Astrocyte (in vitro differentiated cells and primary cell): ENCODE results near the gene RTKN2. TPM values are rescaled to one million over a fixed set of nuclear protein-coding genes. Genes with fewer than 3 reads are reported as not detected.

Experiments
- DNase-seq: peaks from one replicate; pipeline ENCODE4 v3.0.0-alpha.2; 2010; ENCODE audit warnings: low read depth
- FAIRE-seq: peaks from 2 replicates; lab custom pipeline; 2011; peaks lifted over from hg19 to GRCh38; lab: Jason Lieb, UNC
- H2AFZ ChIP-seq: 2 replicates; pipeline ENCODE4 v1.6.0; 2012; ENCODE audit warnings: low read depth, low read length, inconsistent platforms
- H3K27ac ChIP-seq: 2 replicates; pipeline ENCODE4 v1.5.1; 2011; ENCODE audit warnings: low read depth, low read length, inconsistent platforms
- H3K27me3 ChIP-seq: 2 replicates; pipeline ENCODE4 v1.6.0; 2011; ENCODE audit warnings: low read length, inconsistent platforms; ENCODE audit not compliant: insufficient read depth
- H3K36me3 ChIP-seq: 2 replicates; pipeline ENCODE4 v1.5.1; 2011; ENCODE audit warnings: low read length, inconsistent platforms; ENCODE audit not compliant: insufficient read depth
- H3K4me1 ChIP-seq: 2 replicates; pipeline ENCODE4 v1.5.1; 2011; ENCODE audit warnings: low read length, inconsistent platforms; ENCODE audit not compliant: insufficient read depth
- H3K4me2 ChIP-seq: 2 replicates; pipeline ENCODE4 v1.6.0; 2012; ENCODE audit warnings: low read length, inconsistent platforms
- H3K4me3 ChIP-seq: 2 replicates; pipeline ENCODE4 v1.5.1; 2011; ENCODE audit warnings: low read depth, mild to moderate bottlenecking, low read length, inconsistent platforms; ENCODE audit not compliant: insufficient read depth
- H3K79me2 ChIP-seq: 2 replicates; pipeline ENCODE4 v1.6.0; 2012; ENCODE audit warnings: mild to moderate bottlenecking, low read length, inconsistent platforms; ENCODE audit not compliant: insufficient read depth
- H3K9ac ChIP-seq: 2 replicates; pipeline ENCODE4 v1.6.0; 2012; ENCODE audit warnings: mild to moderate bottlenecking, low read length, inconsistent platforms
- H3K9me3 ChIP-seq: 2 replicates; pipeline ENCODE4 v1.5.1; 2012; ENCODE audit warnings: low read depth, mild to moderate bottlenecking, low read length, inconsistent platforms; ENCODE audit not compliant: insufficient read depth
- H4K20me1 ChIP-seq: 2 replicates; pipeline ENCODE4 v1.6.0; 2012; ENCODE audit warnings: low read length, inconsistent platforms; ENCODE audit not compliant: insufficient read depth
- H3K27ac Mint-ChIP-seq: one replicate; pipeline ENCODE4 v1.8.0; 2021; ENCODE audit warnings: mild to moderate bottlenecking, mixed read lengths; ENCODE audit not compliant: unreplicated experiment
- H3K27me3 Mint-ChIP-seq: one replicate; pipeline ENCODE4 v1.8.0; 2021; ENCODE audit warnings: low read depth, mixed read lengths; ENCODE audit not compliant: unreplicated experiment
- H3K36me3 Mint-ChIP-seq: one replicate; pipeline ENCODE4 v1.8.0; 2021; ENCODE audit warnings: low read depth, mixed read lengths; ENCODE audit not compliant: unreplicated experiment
- H3K4me1 Mint-ChIP-seq: one replicate; pipeline ENCODE4 v1.8.0; 2021; ENCODE audit warnings: low read depth, mixed read lengths; ENCODE audit not compliant: unreplicated experiment
- H3K4me3 Mint-ChIP-seq: one replicate; pipeline ENCODE4 v1.8.0; 2021; ENCODE audit warnings: mild to moderate bottlenecking, moderate library complexity, mixed read lengths; ENCODE audit not compliant: unreplicated experiment
- H3K9me3 Mint-ChIP-seq: one replicate; pipeline ENCODE4 v1.8.0; 2021; ENCODE audit warnings: mild to moderate bottlenecking, mixed read lengths; ENCODE audit not compliant: unreplicated experiment
- CTCF ChIP-seq: IDR thresholded peaks from 2 replicates; pipeline ENCODE4 v1.5.1; 2011; ENCODE audit warnings: low read depth, mild to moderate bottlenecking, inconsistent platforms, low read length, moderate library complexity; ENCODE audit not compliant: insufficient read depth
- EZH2 ChIP-seq: IDR thresholded peaks from 2 replicates; pipeline ENCODE4 v1.6.1; 2012; ENCODE audit warnings: mild to moderate bottlenecking, low read length, inconsistent platforms; ENCODE audit not compliant: insufficient read depth
- total RNA-seq: library from RNA; stranded (reverse); gene quantifications from 2 replicates; pipeline ENCODE4 v1.2.1, GENCODE V29; 2021

RTKN2 gene
- total RNA-seq, 1 donor from 2014 or later: 8.4 TPM

- Histone ChIP-seq H3K9me3 (no peaks in the 10 kb centered on the region), H3K27ac (no peak overlapping the region), H3K4me2 (no peak overlapping the region), H2AFZ (no peak overlapping the region), H3K9ac (no peak overlapping the region), H3K27me3 (no peaks in the 10 kb centered on the region), H4K20me1 (no peaks in the 10 kb centered on the region), H3K4me1 (no peaks in the 10 kb centered on the region), H3K4me3 (no peak overlapping the region), H3K36me3 (no peaks in the 10 kb centered on the region), H3K79me2 (no peaks in the 10 kb centered on the region)
- TF ChIP-seq EZH2: no peak
- no peak for TF ChIP-seq CTCF
- H3K4me1 Mint-ChIP-seq: no peaks in the 10 kb centered on the region
- H3K4me3 Mint-ChIP-seq: no peak overlapping the region
- H3K9me3 Mint-ChIP-seq: no peaks in the 10 kb centered on the region
- H3K27ac Mint-ChIP-seq: no peak overlapping the region
- DNase-seq (peak; percentile 42), FAIRE-seq (no peak)
- no peaks in the 10 kb centered on the region for H3K27me3 Mint-ChIP-seq
- peaks cover 2% of the 10 kb centered on the region for H3K36me3 Mint-ChIP-seq
Observed at GRCh38 chr10:62308101-62308500, 39.5 kb upstream of the RTKN2 start.

GRCh38 chr10:62307635-62308034 is 39.0 kb upstream of the RTKN2 start:
- Mint-ChIP-seq H3K36me3 (peaks cover 2% of the 10 kb centered on the region), H3K27ac (no peak overlapping the region), H3K4me3 (no peak overlapping the region), H3K9me3 (no peaks in the 10 kb centered on the region), H3K4me1 (no peaks in the 10 kb centered on the region), H3K27me3 (no peaks in the 10 kb centered on the region)
- Histone ChIP-seq H3K79me2 (no peaks in the 10 kb centered on the region), H3K36me3 (no peaks in the 10 kb centered on the region), H3K4me3 (no peak overlapping the region), H3K9ac (no peak overlapping the region), H3K9me3 (no peaks in the 10 kb centered on the region), H3K4me2 (no peak overlapping the region), H3K4me1 (no peaks in the 10 kb centered on the region), H2AFZ (no peak overlapping the region), H4K20me1 (no peaks in the 10 kb centered on the region), H3K27me3 (no peaks in the 10 kb centered on the region), H3K27ac (no peak overlapping the region)
- no peak for TF ChIP-seq CTCF
- TF ChIP-seq EZH2: no peak
- no peak for DNase-seq
- FAIRE-seq: no peak

GRCh38 chr10:62306663-62307062 is 38.0 kb upstream of the RTKN2 start:
- TF ChIP-seq EZH2 (no peak), CTCF (no peak)
- H3K9me3 Mint-ChIP-seq: no peaks in the 10 kb centered on the region
- no peak overlapping the region for H2AFZ ChIP-seq

More at GRCh38 chr10:62306663-62307062, 38.0 kb upstream of the RTKN2 start:
- Mint-ChIP-seq H3K4me1 (no peaks in the 10 kb centered on the region), H3K27ac (no peak overlapping the region), H3K4me3 (no peak overlapping the region), H3K36me3 (peaks cover 2% of the 10 kb centered on the region), H3K27me3 (no peaks in the 10 kb centered on the region)
- peak; percentile 21 for DNase-seq
- no peaks in the 10 kb centered on the region for H3K36me3 ChIP-seq
- H3K79me2 ChIP-seq: no peaks in the 10 kb centered on the region
- H4K20me1 ChIP-seq: no peaks in the 10 kb centered on the region
- H3K27ac ChIP-seq: no peak overlapping the region
- H3K9ac ChIP-seq: no peak overlapping the region
- no peak overlapping the region for H3K4me3 ChIP-seq
- H3K4me1 ChIP-seq: no peaks in the 10 kb centered on the region
- no peaks in the 10 kb centered on the region for H3K27me3 ChIP-seq
- no peak overlapping the region for H3K4me2 ChIP-seq
- H3K9me3 ChIP-seq: no peaks in the 10 kb centered on the region
- FAIRE-seq: no peak
